HG03520 (cell line): Measurements from ENCODE around the gene ATP2A2.

ENCODE experiments used
- ATAC-seq: cut with Tn5 transposase; IDR thresholded peaks from one replicate; pipeline ENCODE4 v1.9.1; 2021; ENCODE audit warnings: mild to moderate bottlenecking, moderate library complexity; ENCODE audit not compliant: unreplicated experiment

ATP2A2 gene

GRCh38 chr12:110258466-110258865, 22.6 kb upstream of the ATP2A2 start:
- ATAC-seq = no peak

DNA sequence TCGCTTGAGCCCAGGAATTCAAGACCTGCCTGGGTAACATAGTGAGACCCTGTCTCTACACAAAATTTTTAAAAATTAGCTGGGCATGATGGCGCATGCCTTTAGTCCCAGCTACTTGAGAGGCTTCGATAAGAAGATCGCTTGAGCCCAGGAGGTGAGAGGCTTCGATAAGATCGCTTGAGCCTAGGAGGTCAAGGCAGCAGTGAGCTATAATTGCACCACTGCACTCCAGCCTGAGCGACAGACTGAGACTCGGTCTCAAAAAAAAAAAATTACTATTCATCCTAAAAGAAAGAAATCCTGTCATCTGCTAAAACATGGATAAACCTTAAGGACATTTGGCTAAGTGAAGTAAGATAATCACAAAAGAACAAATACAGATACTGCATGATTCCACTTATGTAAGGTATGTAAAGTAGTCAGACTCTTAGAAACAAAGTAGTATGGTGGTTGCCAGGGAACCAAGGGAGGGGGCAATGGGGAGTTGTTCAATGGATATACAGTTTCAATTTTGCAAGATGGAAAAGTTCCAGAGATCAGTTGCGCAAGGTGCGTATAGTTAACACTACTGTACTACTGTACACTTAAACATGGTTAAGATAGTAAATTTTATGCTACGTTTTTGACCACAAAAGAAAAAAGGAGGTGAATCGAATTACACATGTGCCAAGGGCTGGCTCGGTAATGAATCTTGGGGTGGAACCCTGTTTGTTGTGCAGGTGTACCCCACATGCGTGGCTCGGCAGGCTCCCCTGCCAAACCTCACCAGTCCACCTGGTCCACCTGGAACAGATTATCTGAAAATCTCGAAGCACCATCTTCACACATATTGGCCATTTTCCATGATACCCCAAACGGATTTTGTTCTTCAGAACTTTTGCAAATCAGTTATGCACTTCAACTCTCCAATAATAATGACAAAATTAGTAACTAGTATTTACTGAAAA, 18.3 kb upstream of the ATP2A2 start:
- ATAC-seq = no peak

DNA sequence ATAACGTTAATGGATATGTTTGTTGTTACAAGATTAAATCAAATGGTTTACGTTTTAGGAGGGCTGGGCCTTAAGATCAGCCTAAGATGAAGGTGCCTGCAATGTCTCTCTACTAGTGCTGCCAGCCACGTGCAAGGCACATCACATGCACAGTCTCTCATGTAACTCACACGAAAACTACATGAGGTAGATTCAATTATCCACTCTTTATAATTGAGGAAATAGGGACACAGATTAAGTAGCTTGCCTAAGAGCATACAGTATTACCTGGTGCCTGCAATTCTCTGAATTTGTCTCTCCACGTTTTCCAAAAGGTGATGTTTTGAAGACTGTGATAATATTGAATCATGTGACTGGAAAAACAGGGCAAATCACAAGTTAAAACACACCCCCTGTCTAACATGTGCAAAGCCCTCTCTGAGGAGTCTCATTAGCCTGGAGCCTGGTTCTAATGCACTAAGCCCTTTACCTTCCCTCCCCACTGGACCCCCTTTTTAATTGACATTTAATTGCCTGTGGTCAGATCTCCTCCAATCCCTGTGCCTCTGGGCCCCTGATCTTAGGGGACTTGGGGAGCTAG, 14.6 kb upstream of the ATP2A2 start:
- no peak for ATAC-seq

GRCh38 chr12:110266980-110267620, 13.9 kb upstream of the ATP2A2 start:
- ATAC-seq = no peak

- ATAC-seq = no peak
Measured at GRCh38 chr12:110269622-110270124, 11.4 kb upstream of the ATP2A2 start.

GRCh38 chr12:110270125-110270962, 10.7 kb upstream of the ATP2A2 start:
- ATAC-seq = no peak

- ATAC-seq = no peak
Measured at GRCh38 chr12:110271015-110271414, 10.0 kb upstream of the ATP2A2 start.

DNA sequence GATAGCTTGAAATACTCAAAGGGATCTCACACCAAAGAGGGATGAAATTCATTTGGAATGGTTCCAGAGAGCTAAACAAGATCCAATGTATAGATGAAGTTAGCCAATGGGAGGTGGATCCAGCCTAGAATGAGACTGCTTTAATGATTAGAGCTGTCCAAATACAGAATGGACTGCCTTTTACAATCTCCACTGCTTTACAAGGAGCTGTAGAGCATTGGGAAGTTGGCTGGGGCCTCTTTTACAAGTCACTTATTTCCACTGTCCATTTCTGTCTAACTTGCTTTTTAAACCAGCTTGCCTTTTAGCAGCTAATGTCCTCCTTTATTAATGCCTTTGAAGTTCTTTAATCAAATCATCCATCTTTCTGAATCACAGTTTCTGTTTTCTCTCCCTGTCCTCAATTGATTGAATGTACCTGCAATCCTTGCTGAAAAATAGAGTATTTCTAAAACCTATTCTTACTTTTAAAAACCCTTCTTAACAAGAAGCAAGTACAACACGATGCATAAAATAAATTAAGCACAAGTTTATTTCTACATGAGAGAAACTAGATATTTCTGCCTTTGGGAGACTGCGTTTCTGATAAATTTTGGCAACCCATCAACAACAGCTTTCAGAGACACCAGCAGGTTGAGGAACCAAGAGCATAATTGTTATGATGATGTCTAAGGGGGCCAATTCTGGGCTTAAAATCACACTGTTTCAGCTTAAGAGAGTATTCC, 3.4 kb upstream of the ATP2A2 start:
- no peak for ATAC-seq

- no peak for ATAC-seq
Measured at GRCh38 chr12:110278255-110278536, 2.9 kb upstream of the ATP2A2 start.

- ATAC-seq = no peak
Measured at GRCh38 chr12:110279566-110280375, 1.3 kb upstream of the ATP2A2 start.

GRCh38 chr12:110280392-110280778, 662 bp upstream of the ATP2A2 start:
- peak; percentile 5 for ATAC-seq

GRCh38 chr12:110281549-110282299, 677 bp downstream of the ATP2A2 start:
- ATAC-seq = peak; percentile 27

DNA sequence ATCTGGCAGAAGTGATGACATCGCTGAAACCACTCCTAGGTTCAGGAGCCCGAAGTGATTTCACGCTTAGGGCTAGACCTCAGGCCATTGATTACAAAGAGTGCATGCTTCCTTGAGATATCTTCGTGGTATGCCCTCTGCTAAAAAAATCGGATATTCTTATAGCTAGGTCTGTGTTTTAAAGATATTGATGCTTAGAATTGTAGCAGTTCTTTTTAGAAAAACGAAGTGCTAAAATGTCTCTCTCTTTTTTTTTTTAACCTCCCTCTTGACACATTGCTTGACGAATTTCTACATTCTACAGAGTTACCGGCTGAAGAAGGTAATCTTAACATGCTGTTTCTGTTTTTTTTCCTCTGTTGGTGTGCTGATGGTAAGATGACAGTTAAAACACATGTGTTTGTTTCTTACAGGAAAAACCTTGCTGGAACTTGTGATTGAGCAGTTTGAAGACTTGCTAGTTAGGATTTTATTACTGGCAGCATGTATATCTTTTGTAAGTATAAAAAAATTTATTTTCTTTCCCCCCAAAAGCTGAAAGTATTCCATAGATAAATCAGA, 1.3 kb downstream of the ATP2A2 start:
- peak; percentile 1 for ATAC-seq

DNA sequence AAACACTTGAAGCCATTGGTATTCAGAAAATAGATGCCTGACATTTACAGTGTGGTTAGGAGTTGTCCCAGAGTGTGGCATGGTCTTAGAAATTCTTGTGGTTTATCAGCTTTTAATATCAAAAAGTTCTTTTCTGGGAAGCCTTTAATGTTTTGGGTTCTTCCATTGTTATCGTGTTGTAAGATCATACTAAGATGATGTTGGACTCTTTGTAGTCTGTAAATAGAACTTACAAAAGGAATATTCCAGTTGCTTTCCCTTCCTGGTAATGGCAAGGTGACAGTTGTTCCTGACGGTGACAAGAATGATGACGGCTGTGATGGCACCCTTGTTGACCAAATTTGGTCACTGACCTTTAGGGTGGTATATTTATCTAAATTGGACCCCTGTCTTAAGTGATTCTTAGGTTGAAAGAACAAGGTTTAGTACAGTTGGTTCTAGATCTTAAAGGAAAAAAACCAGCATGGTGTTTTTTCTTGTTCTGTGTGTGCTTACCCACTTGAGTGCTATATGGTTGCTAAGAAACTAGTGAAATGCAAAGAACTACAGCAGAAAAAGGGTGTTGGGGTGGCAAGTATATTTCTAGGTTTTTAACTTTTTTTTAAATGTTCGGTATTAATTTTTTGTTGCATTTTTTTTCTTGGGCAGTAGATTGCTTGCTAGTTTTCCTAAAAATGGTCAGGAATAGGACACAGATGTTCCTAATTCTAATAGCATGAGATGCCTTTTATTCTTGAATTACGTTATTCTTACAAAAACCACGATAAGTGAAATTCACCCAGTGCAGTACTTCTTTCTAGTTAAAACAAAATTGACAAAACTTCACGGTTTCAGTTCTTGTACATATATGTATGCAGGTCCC, 2.1 kb downstream of the ATP2A2 start:
- ATAC-seq = no peak

GRCh38 chr12:110284597-110284996, 3.5 kb downstream of the ATP2A2 start:
- no peak for ATAC-seq

- no peak for ATAC-seq
Measured at GRCh38 chr12:110286623-110287022, 5.6 kb downstream of the ATP2A2 start.

DNA sequence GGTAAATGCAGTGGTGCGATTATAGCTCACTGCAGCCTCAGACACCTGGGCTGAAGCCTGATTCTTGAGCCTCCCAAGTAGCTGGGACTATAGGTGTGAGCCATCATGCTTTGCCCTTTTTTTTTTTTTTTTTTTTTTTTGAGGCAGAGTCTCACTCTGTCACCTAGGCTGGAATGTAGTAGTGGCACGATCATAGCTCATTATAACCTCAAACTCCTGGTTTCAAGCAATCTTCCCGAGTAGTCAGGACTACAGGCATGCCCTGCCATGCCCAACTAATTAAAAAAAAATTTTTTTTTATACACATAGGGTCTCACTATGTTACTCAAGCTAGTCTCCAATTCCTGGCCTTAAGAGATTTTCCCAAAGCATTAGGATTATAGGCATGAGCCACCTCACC, 6.9 kb downstream of the ATP2A2 start:
- no peak for ATAC-seq
